ENCODE data around the gene ERCC8.

- TF ChIP-seq POLR2AphosphoS5 (IDR thresholded peaks at IDR 0.05) = no peak
- no peak for TF ChIP-seq EZH2 (IDR thresholded peaks at IDR 0.05; ENCODE audit: borderline replicate concordance, insufficient read depth, low read length, poor library complexity, severe bottlenecking)
- TF ChIP-seq, protein P1, sequence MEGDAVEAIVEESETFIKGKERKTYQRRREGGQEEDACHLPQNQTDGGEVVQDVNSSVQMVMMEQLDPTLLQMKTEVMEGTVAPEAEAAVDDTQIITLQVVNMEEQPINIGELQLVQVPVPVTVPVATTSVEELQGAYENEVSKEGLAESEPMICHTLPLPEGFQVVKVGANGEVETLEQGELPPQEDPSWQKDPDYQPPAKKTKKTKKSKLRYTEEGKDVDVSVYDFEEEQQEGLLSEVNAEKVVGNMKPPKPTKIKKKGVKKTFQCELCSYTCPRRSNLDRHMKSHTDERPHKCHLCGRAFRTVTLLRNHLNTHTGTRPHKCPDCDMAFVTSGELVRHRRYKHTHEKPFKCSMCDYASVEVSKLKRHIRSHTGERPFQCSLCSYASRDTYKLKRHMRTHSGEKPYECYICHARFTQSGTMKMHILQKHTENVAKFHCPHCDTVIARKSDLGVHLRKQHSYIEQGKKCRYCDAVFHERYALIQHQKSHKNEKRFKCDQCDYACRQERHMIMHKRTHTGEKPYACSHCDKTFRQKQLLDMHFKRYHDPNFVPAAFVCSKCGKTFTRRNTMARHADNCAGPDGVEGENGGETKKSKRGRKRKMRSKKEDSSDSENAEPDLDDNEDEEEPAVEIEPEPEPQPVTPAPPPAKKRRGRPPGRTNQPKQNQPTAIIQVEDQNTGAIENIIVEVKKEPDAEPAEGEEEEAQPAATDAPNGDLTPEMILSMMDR (IDR thresholded peaks at IDR 0.05; ENCODE audit: poor library complexity, severe bottlenecking) = no peak
- no peak for TF ChIP-seq SMC3 (conservative IDR thresholded peaks at IDR 0.05; ENCODE audit: poor library complexity)
- no peak for TF ChIP-seq EP300 (conservative IDR thresholded peaks at IDR 0.05; ENCODE audit: poor library complexity, severe bottlenecking)
- no peak for TF ChIP-seq REST (IDR thresholded peaks at IDR 0.05; ENCODE audit: borderline replicate concordance)
Observed at GRCh38 chr5:60896991-60897390, 47.9 kb downstream of the ERCC8 start.

Data from neural cell (in vitro differentiated cells).